ENCODE results near the gene RPS5.
"Not testable (repeated sequence)": the region's sequence is repeated elsewhere in the genome, so short reads cannot be mapped to it uniquely, and the experiment has no call there.

RPS5 gene

DNA sequence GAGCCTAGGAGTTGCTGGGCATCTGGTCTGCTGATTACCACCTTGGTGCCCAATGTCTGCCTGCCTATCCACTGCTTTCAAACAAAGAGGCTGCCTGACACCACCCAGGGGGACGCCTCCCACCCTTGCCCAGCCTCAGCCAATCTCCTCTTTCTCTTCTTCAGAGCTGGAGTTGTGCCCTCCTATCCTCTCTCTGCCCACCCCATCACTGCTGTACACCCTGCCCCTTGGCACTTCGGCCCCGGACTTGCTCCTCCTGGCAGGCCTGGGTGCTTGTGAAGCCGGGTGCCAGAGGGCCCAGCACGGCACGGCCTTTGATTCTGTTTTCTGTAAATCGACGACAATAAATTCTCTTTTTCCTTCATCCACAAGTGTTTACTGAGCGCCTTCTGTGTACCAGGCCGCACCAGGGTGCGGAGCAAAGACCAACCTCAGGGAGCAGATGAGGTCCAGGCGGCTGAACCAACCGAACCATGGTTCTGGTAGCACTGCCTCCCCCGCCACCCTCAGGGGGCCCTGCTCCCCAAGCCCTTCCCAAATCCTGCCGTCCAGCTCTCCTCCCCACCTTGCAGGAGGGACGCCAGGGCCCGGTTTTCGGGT lies 13.3 kb downstream of the RPS5 start:
- no peaks in the 10 kb centered on the region for H3K9me3 ChIP-seq (ENCODE audit: control insufficient read depth in 2 of 2, low read length in 2 of 2)
- H3K27ac ChIP-seq (ENCODE audit: low read length): no peak overlapping the region
- peak overlapping the region; percentile 66 to 79 for H3K9ac ChIP-seq (ENCODE audit: low read length in 2 of 2)

GRCh38 chr19:58400916-58401839 lies 14.1 kb downstream of the RPS5 start:
- peaks cover 15 to 16% of the 10 kb centered on the region in 2 donors for H3K27me3 ChIP-seq (ENCODE audit: control insufficient read depth in 1 of 2, insufficient read depth in 2 of 2, low read length in 2 of 2)
- no peaks in the 10 kb centered on the region for H3K9me3 ChIP-seq (ENCODE audit: control insufficient read depth in 2 of 2, low read length in 2 of 2)
- no peaks in the 10 kb centered on the region for H3K36me3 ChIP-seq (ENCODE audit: control insufficient read depth in 2 of 2, insufficient read depth in 2 of 2, low read length in 2 of 2)
- H3K4me3 ChIP-seq (ENCODE audit: low read length in 2 of 2): peak overlapping the region; percentile 87 to 96
- H3K4me1 ChIP-seq (ENCODE audit: control insufficient read depth, insufficient read depth, low read length): peaks cover 17% of the 10 kb centered on the region
- peak overlapping the region; percentile 67 to 79 for H3K9ac ChIP-seq (ENCODE audit: low read length in 2 of 2)
- H3K27ac ChIP-seq (ENCODE audit: low read length): no peak overlapping the region

More for the DNA sequence above, 13.3 kb downstream of the RPS5 start:
- Histone ChIP-seq H3K36me3 (ENCODE audit: control insufficient read depth in 2 of 2, insufficient read depth in 2 of 2, low read length in 2 of 2) (no peaks in the 10 kb centered on the region), H3K4me1 (ENCODE audit: control insufficient read depth, insufficient read depth, low read length) (peaks cover 20% of the 10 kb centered on the region), H3K27me3 (ENCODE audit: control insufficient read depth in 1 of 2, insufficient read depth in 2 of 2, low read length in 2 of 2) (peaks cover 22 to 23% of the 10 kb centered on the region in 2 donors), H3K4me3 (ENCODE audit: low read length in 2 of 2) (peak overlapping the region; percentile 87 to 96)

DNA sequence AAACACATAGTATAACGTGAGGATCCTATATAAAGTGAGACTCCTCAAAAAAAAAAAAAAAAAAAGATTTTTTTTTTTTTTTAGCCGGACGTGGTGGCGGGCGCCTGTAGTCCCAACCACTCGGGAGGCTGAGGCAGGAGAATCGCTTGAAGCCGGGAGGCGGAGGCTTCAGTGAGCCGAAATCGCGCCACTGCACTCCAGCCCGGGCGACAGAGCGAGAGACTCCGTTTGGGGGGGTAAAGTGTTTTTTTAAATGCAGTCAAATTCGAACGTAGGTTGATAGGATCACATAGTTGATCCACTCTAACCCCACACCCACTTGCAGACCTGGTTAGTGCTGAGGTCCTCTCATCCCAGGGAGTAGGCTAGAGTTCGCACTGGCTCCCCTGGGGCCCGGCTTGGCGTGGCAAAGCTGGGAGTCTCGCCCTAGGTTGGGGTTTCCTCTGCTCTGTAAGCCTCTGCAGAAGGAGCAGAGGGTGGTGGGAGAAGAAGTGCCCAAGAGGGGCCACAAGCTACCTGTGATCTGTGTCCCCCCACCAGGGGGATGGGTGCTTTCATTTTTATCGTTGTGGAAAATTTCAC lies 14.9 kb downstream of the RPS5 start:
- peak overlapping the region; percentile 67 to 87 for H3K4me3 ChIP-seq (ENCODE audit: low read length in 2 of 2)
- no peak overlapping the region for H3K27ac ChIP-seq (ENCODE audit: low read length)
- no peaks in the 10 kb centered on the region for H3K9me3 ChIP-seq (ENCODE audit: control insufficient read depth in 2 of 2, low read length in 2 of 2)
- H3K4me1 ChIP-seq (ENCODE audit: control insufficient read depth, insufficient read depth, low read length): peaks cover 19% of the 10 kb centered on the region
- peak overlapping the region in 1 of 2 donors; percentile 67 for H3K9ac ChIP-seq (ENCODE audit: low read length in 2 of 2)
- H3K36me3 ChIP-seq (ENCODE audit: control insufficient read depth in 2 of 2, insufficient read depth in 2 of 2, low read length in 2 of 2): no peaks in the 10 kb centered on the region
- H3K27me3 ChIP-seq (ENCODE audit: control insufficient read depth in 1 of 2, insufficient read depth in 2 of 2, low read length in 2 of 2): peaks cover 10 to 14% of the 10 kb centered on the region in 2 donors

- peaks cover 32% of the 10 kb centered on the region for H3K4me1 ChIP-seq (ENCODE audit: control insufficient read depth, insufficient read depth, low read length)
- H3K36me3 ChIP-seq (ENCODE audit: control insufficient read depth in 2 of 2, insufficient read depth in 2 of 2, low read length in 2 of 2); H3K27me3 ChIP-seq (ENCODE audit: control insufficient read depth in 1 of 2, insufficient read depth in 2 of 2, low read length in 2 of 2); H3K4me3 ChIP-seq (ENCODE audit: low read length in 2 of 2); H3K27ac ChIP-seq (ENCODE audit: low read length); H3K9me3 ChIP-seq (ENCODE audit: control insufficient read depth in 2 of 2, low read length in 2 of 2); H3K9ac ChIP-seq (ENCODE audit: low read length in 2 of 2): not testable (repeated sequence)
These were observed 16.9 kb downstream of the RPS5 start for GRCh38 chr19:58403920-58404478.

- Histone ChIP-seq H3K27ac (ENCODE audit: low read length) (peak overlapping the region; percentile 80), H3K4me3 (ENCODE audit: low read length in 2 of 2) (peak overlapping the region; percentile 92 to 93), H3K4me1 (ENCODE audit: control insufficient read depth, insufficient read depth, low read length) (peaks cover 27% of the 10 kb centered on the region), H3K9ac (ENCODE audit: low read length in 2 of 2) (peak overlapping the region in 1 of 2 donors; percentile 93), H3K9me3 (ENCODE audit: control insufficient read depth in 2 of 2, low read length in 2 of 2) (no peaks in the 10 kb centered on the region), H3K27me3 (ENCODE audit: control insufficient read depth in 1 of 2, insufficient read depth in 2 of 2, low read length in 2 of 2) (no peaks in the 10 kb centered on the region), H3K36me3 (ENCODE audit: control insufficient read depth in 2 of 2, insufficient read depth in 2 of 2, low read length in 2 of 2) (no peaks in the 10 kb centered on the region)
These were observed 20.0 kb downstream of the RPS5 start for GRCh38 chr19:58406818-58407657.

DNA sequence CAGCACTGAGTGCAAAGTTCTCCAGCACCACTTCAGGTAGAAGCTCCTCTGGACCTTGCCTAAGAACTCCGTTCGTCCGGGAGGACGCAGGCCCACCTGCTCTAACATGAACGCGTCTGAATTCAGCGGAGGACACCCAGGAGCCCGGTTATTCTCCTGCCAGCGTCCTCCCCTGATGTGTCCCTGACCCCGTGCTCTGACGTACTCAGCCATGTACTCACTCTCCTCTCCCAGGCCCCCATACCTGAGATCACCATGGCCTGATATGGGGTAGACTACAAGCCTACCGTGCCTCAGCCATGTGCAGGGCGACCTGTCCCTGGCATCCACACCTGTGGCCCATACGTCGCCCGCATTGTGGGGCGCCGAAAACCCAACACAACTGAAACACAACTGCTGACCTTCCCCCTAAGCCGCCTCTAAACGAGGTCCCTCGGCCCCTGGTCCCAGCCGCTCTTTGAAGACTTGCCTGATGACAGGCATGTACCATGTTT lies 20.6 kb downstream of the RPS5 start:
- peak overlapping the region; percentile 92 to 93 for H3K4me3 ChIP-seq (ENCODE audit: low read length in 2 of 2)
- H3K27ac ChIP-seq (ENCODE audit: low read length): peak overlapping the region; percentile 80
- peak overlapping the region; percentile 93 to 94 for H3K9ac ChIP-seq (ENCODE audit: low read length in 2 of 2)
- H3K36me3 ChIP-seq (ENCODE audit: control insufficient read depth in 2 of 2, insufficient read depth in 2 of 2, low read length in 2 of 2): no peaks in the 10 kb centered on the region
- peaks cover 26% of the 10 kb centered on the region for H3K4me1 ChIP-seq (ENCODE audit: control insufficient read depth, insufficient read depth, low read length)
- no peaks in the 10 kb centered on the region for H3K27me3 ChIP-seq (ENCODE audit: control insufficient read depth in 1 of 2, insufficient read depth in 2 of 2, low read length in 2 of 2)
- no peaks in the 10 kb centered on the region for H3K9me3 ChIP-seq (ENCODE audit: control insufficient read depth in 2 of 2, low read length in 2 of 2)

- peak within 1 kb of the TSS; percentile 80 for H3K27ac ChIP-seq (ENCODE audit: low read length)
These were observed 21.3 kb downstream of the RPS5 start, which contains the start of gene ZNF584 for GRCh38 chr19:58408152-58409009. ZNF584 (plus strand) TSS chr19:58408649; CDS start chr19:58409148, 499 bp downstream.

DNA sequence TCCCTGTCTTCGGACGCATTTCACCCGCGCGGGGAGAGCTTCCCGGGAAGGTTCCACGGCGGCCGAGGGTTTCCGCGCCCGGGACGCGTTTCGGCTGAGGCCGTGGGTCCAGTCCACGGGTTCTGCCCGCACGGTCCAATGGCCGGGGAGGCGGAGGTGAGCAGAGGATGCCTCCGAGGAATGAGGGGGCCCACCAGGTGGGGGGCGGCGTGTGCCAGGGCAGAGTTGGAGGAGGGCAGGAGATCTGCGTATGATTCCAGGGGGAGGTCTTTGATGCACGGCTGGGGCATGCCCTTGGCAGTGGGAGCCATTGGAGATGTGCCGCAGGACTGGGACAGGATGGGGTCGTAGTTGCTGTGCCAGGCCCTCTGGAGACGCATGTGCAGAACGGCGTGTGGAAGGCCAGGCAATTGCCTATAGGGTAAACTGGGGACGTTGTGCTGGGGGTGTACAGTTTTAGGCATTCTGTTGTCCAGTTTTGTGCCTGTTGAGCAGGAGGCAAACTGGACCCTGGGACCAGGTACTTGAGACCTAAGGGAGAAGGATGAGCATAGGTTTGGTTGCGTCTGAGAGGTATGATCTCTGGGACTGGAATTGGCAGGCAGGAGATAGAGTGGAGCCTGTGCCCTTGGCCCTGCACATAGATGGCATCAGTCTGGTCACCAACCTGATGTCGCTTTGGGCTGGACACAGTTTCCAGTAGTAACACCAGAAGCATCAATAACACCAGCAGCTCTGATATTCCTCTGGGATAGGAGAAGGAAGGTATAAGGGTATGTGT lies 22.1 kb downstream of the RPS5 start:
- H3K4me3 ChIP-seq (ENCODE audit: low read length in 2 of 2): peak overlapping the region; percentile 92 to 93
- peak overlapping the region; percentile 80 for H3K27ac ChIP-seq (ENCODE audit: low read length)
- peaks cover 26% of the 10 kb centered on the region for H3K4me1 ChIP-seq (ENCODE audit: control insufficient read depth, insufficient read depth, low read length)
- no peaks in the 10 kb centered on the region for H3K27me3 ChIP-seq (ENCODE audit: control insufficient read depth in 1 of 2, insufficient read depth in 2 of 2, low read length in 2 of 2)
- no peaks in the 10 kb centered on the region for H3K9me3 ChIP-seq (ENCODE audit: control insufficient read depth in 2 of 2, low read length in 2 of 2)
- H3K9ac ChIP-seq (ENCODE audit: low read length in 2 of 2): peak overlapping the region; percentile 82 to 94
- H3K36me3 ChIP-seq (ENCODE audit: control insufficient read depth in 2 of 2, insufficient read depth in 2 of 2, low read length in 2 of 2): no peaks in the 10 kb centered on the region

More at GRCh38 chr19:58408152-58409009, 21.3 kb downstream of the RPS5 start, which contains the start of gene ZNF584:
- Histone ChIP-seq H3K4me1 (ENCODE audit: control insufficient read depth, insufficient read depth, low read length) (peaks cover 26% of the 10 kb centered on the region), H3K9ac (ENCODE audit: low read length in 2 of 2) (peak within 1 kb of the TSS; percentile 93 to 94), H3K27me3 (ENCODE audit: control insufficient read depth in 1 of 2, insufficient read depth in 2 of 2, low read length in 2 of 2) (no peaks in the 10 kb centered on the region), H3K36me3 (ENCODE audit: control insufficient read depth in 2 of 2, insufficient read depth in 2 of 2, low read length in 2 of 2) (no peaks in the 10 kb centered on the region), H3K9me3 (ENCODE audit: control insufficient read depth in 2 of 2, low read length in 2 of 2) (no peaks in the 10 kb centered on the region), H3K4me3 (ENCODE audit: low read length in 2 of 2) (peak within 1 kb of the TSS; percentile 92 to 93)

DNA sequence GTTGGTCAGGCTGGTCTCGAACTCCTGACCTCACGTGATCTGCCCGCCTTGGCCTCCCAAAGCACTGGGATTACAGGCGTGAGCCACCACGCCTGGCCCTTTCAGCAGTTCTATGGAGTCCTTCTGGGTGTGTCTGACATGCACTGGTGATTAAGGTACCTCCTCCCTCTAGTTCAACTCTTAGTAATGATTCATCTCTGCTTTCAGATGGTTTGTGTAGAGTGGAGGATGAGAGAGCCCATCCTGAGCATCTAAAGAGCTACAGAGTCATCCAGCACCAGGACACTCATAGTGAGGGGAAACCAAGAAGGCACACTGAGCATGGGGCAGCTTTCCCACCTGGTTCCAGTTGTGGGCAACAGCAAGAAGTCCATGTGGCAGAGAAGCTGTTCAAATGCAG lies 29.5 kb downstream of the RPS5 start:
- Histone ChIP-seq H3K36me3 (ENCODE audit: control insufficient read depth in 2 of 2, insufficient read depth in 2 of 2, low read length in 2 of 2) (peaks cover 32 to 33% of the 10 kb centered on the region in 2 donors), H3K27me3 (ENCODE audit: control insufficient read depth in 1 of 2, insufficient read depth in 2 of 2, low read length in 2 of 2) (no peaks in the 10 kb centered on the region), H3K9ac (ENCODE audit: low read length in 2 of 2) (no peak overlapping the region), H3K4me3 (ENCODE audit: low read length in 2 of 2) (no peak overlapping the region), H3K9me3 (ENCODE audit: control insufficient read depth in 2 of 2, low read length in 2 of 2) (peaks cover 0 to 15% of the 10 kb centered on the region in 2 donors), H3K27ac (ENCODE audit: low read length) (no peak overlapping the region), H3K4me1 (ENCODE audit: control insufficient read depth, insufficient read depth, low read length) (no peaks in the 10 kb centered on the region)

Measured in stomach smooth muscle (tissue), 2 donors.